HG03439 (cell line): ENCODE results near the gene TNFRSF21.

Experiments
- ATAC-seq: cut with Tn5 transposase; IDR thresholded peaks from one replicate; pipeline ENCODE4 v1.9.1; 2021; ENCODE audit warnings: mild to moderate bottlenecking, moderate library complexity; ENCODE audit not compliant: unreplicated experiment

TNFRSF21 gene

GRCh38 chr6:47254051-47254450, 55.7 kb downstream of the TNFRSF21 start:
- no peak for ATAC-seq

GRCh38 chr6:47253136-47253535, 56.6 kb downstream of the TNFRSF21 start:
- ATAC-seq, result no peak

GRCh38 chr6:47252633-47253032, 57.1 kb downstream of the TNFRSF21 start:
- ATAC-seq, result no peak

- no peak for ATAC-seq
These were observed 58.3 kb downstream of the TNFRSF21 start for GRCh38 chr6:47251396-47251795.

GRCh38 chr6:47250302-47250701, 59.4 kb downstream of the TNFRSF21 start:
- no peak for ATAC-seq

GRCh38 chr6:47248446-47248845, 61.3 kb downstream of the TNFRSF21 start:
- no peak for ATAC-seq

- no peak for ATAC-seq
These were observed 62.4 kb downstream of the TNFRSF21 start for GRCh38 chr6:47247227-47247797.

- ATAC-seq, result no peak
These were observed 63.2 kb downstream of the TNFRSF21 start for GRCh38 chr6:47246551-47246950.

- no peak for ATAC-seq
These were observed 63.8 kb downstream of the TNFRSF21 start for GRCh38 chr6:47245745-47246371.

GRCh38 chr6:47242483-47243386, 67.0 kb downstream of the TNFRSF21 start:
- ATAC-seq, result peak; percentile 97

GRCh38 chr6:47241742-47242482, 67.8 kb downstream of the TNFRSF21 start:
- ATAC-seq, result no peak

GRCh38 chr6:47240277-47240890, 69.3 kb downstream of the TNFRSF21 start:
- ATAC-seq, result no peak

- no peak for ATAC-seq
These were observed 70.2 kb downstream of the TNFRSF21 start for GRCh38 chr6:47239546-47239945.

- ATAC-seq, result no peak
These were observed 71.2 kb downstream of the TNFRSF21 start for GRCh38 chr6:47238456-47238995.

- no peak for ATAC-seq
These were observed 72.5 kb downstream of the TNFRSF21 start for GRCh38 chr6:47237196-47237595.

- no peak for ATAC-seq
These were observed 73.5 kb downstream of the TNFRSF21 start for GRCh38 chr6:47235964-47236760.

- ATAC-seq, result no peak
These were observed 74.3 kb downstream of the TNFRSF21 start for GRCh38 chr6:47235421-47235820.

GRCh38 chr6:47234266-47234933, 75.3 kb downstream of the TNFRSF21 start:
- no peak for ATAC-seq

- no peak for ATAC-seq
These were observed 78.6 kb downstream of the TNFRSF21 start for GRCh38 chr6:47231151-47231550.
